ENCODE results near the gene TEX14.
"Not testable (repeated sequence)": the region's sequence is repeated elsewhere in the genome, so short reads cannot be mapped to it uniquely, and the experiment has no call there.

The TEX14 gene

GRCh38 chr17:58692239-58693055, 602 bp upstream of the TEX14 start, which contains the start of gene RAD51C:
Gene RAD51C (plus strand): TSS chr17:58692602. CDS start chr17:58692644, 42 bp downstream.
- peak; percentile 75 to 81 for DNase-seq (ENCODE audit: extremely low read depth in 1 of 2, low read depth in 1 of 2)

GRCh38 chr17:58690033-58690432, 1.8 kb downstream of the TEX14 start:
- not testable (repeated sequence) for DNase-seq (ENCODE audit: extremely low read depth in 1 of 2, low read depth in 1 of 2)

GRCh38 chr17:58688521-58688920, 3.3 kb downstream of the TEX14 start:
- no peak for DNase-seq (ENCODE audit: extremely low read depth in 1 of 2, low read depth in 1 of 2)

DNA sequence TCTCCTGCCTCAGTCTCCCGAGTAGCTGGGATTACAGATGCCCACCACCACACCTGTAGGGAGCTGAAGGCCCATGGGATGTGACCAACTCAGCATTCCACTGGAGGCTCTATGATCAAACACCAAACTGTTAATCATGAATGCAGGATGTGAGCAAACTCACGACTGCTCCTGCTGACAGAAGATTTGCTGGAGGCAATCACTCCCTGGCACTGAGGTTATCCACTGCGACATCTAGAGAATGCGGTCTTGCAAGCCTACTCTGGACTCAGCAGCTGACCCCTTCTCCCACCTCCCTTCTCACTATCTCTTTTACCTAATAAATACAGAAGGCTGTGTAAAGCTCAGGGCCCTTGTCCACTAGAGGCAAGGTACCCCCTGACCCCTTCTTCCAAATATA, 4.9 kb downstream of the TEX14 start:
- no peak for DNase-seq (ENCODE audit: extremely low read depth in 1 of 2, low read depth in 1 of 2)

DNA sequence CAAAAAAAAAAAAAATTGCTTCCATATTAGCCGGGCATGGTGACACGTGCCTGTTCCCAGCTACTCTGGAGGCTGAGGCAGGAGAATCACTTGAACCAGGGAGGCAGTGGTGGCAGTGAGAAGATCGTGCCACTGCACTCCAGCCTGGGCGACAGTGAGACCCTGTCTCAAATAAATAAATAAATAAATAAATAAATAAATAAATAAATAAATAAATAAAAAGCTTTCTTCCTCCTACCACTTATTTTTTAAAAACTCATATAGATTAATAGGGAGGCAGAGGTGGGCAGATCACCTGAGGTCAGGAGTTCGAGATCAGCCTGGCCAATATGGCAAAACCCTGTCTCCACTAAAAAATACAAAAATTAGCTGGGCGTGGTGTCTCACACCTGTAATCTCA, 7.4 kb downstream of the TEX14 start:
- DNase-seq (ENCODE audit: extremely low read depth in 1 of 2, low read depth in 1 of 2), result not testable (repeated sequence)

DNA sequence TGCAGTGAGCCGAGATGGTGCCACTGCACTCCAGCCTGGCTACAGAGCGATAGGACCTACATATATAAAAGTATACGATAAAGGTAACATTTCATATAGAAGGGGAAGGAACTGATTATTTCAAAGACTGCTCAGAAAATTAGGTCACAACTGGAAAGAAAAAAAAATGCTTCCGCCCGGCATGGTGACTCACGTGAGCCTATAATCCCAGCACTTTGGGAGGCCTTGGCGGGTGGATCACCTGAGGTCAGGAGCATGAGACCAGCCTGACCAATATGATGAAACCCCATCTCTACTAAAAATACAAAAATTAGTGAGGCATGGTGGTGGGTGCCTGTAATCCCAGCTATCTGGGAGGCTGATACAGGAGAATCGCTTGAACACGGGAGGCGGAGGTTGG, 7.8 kb downstream of the TEX14 start:
- DNase-seq (ENCODE audit: extremely low read depth in 1 of 2, low read depth in 1 of 2), result no peak

GRCh38 chr17:58680038-58680369, 11.8 kb downstream of the TEX14 start:
- DNase-seq (ENCODE audit: extremely low read depth in 1 of 2, low read depth in 1 of 2), result no peak

- no peak for DNase-seq (ENCODE audit: extremely low read depth in 1 of 2, low read depth in 1 of 2)
These were observed 12.4 kb downstream of the TEX14 start for GRCh38 chr17:58679263-58680037.

DNA sequence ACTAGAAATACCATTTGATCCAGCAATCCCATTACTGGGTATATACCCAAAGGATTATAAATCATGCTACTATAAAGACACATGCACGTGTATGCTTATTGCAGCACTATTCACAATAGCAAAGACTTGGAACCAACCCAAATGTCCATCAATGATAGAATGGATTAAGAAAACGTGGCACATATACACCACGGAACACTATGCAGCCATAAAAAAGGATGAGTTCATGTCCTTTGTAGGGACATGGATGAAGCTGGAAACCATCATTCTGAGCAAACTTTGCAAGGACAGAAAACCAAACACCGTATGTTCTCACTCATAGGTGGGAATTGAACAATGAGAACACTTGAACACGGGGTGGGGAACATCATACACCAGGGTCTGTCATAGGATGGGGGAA, 13.6 kb downstream of the TEX14 start:
- DNase-seq (ENCODE audit: extremely low read depth in 1 of 2, low read depth in 1 of 2), result not testable (repeated sequence)

GRCh38 chr17:58677194-58677880, 14.5 kb downstream of the TEX14 start:
- no peak for DNase-seq (ENCODE audit: extremely low read depth in 1 of 2, low read depth in 1 of 2)

- DNase-seq (ENCODE audit: extremely low read depth in 1 of 2, low read depth in 1 of 2), result no peak
These were observed 19.9 kb downstream of the TEX14 start for GRCh38 chr17:58671969-58672368.

DNA sequence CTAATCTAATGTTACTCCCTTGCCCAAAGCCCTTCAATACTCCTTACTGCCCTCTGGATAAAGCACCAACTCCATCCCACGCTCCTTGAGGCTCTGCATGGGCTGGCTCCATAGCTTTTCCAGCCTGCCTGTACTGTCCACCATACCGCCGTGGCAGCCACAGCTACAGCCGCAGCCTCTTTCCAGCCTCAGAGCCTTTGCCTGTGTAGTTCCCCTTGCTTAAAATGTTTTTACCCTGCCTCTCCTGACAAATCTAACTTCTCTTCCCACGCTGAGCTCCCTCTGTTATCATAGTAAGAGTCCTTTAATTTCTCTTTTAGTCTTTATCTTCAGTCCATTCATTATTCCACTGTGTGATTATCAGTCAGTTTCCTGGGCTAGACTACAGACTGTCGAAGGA, 22.0 kb downstream of the TEX14 start:
- no peak for DNase-seq (ENCODE audit: extremely low read depth in 1 of 2, low read depth in 1 of 2)

DNA sequence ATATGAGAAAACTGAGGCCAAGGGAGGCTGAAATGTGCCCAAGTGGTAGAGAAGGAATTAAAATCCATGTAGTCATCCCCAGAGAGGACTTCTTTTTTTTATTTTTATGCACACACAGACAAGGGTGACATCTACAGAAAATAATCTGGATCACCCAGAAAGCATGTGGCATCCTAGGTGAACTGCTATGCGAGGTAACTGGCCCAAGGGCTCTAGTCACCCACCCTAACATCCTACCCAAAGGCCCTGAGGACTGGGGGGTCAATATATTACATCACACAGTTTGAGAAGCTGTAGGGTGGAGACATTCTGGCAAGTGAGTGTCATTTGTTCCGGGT, 23.3 kb downstream of the TEX14 start:
- DNase-seq (ENCODE audit: extremely low read depth in 1 of 2, low read depth in 1 of 2), result no peak

- DNase-seq (ENCODE audit: extremely low read depth in 1 of 2, low read depth in 1 of 2), result no peak
These were observed 23.8 kb downstream of the TEX14 start for GRCh38 chr17:58667934-58668597.

DNA sequence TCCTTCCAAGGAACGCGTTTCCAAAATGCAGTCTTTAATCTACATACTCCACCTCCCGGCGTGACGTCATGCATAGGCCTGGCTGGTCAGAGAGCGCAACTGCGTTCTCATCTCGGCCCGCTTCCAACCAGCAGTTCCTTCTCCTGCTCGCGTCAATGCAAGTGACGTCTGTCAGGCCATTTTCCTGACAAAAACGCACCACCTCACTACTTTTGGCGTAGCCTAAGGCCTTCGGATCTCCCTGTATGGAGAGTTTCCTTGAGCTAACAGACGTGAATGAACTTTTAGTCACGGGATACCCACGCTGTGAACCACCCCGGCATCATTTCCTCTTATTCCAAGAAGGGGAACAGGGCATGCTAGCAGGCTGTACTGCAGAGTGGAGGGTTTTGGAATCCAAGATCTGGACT, 25.0 kb downstream of the TEX14 start:
- no peak for DNase-seq (ENCODE audit: extremely low read depth in 1 of 2, low read depth in 1 of 2)

DNA sequence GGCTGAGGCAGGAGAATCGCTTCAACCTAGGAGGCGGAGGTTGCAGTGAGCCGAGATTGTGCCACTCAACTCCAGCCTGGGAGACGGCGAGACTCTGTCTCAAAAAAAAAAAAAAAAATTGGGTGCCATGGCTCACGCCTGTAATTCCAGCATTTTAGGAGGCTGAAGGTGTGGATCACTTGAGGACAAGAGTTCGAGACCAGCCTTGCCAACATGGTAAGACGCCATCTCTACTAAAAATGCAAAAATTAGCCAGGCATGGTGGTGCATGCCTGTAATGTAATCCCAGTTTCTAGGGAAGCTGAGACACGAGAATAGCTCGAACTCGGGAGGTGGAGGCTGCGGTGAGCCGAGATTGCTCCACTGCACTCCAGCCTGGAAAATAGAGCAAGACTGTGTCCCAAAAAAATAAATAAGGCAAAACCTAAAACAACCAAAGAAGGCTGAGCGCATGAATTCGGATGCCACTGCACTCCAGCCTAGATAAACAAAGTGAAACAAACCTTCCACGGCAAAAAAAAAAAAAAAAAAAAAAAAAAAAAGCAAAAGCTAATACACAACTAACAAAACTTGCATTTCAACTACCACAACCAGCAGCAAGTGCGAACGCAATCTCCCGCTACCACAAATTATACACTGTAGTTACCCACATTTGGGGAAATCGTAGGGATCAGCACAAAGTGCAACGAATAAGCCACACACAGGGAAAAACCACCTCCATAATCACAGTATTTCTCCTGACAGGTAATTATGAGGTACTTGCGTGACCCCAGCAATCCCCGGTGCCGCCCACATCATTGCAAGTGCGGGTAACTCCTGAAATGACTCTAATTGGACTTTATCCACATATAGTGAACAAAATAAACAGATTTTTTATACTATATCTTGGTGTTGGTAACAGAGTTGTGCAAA, 25.6 kb downstream of the TEX14 start:
- no peak for DNase-seq (ENCODE audit: extremely low read depth in 1 of 2, low read depth in 1 of 2)

- no peak for DNase-seq (ENCODE audit: extremely low read depth in 1 of 2, low read depth in 1 of 2)
These were observed 27.5 kb downstream of the TEX14 start for GRCh38 chr17:58664302-58664701.

GRCh38 chr17:58661499-58661898, 30.3 kb downstream of the TEX14 start:
- no peak for DNase-seq (ENCODE audit: extremely low read depth in 1 of 2, low read depth in 1 of 2)

GRCh38 chr17:58660621-58661020, 31.2 kb downstream of the TEX14 start:
- DNase-seq (ENCODE audit: extremely low read depth in 1 of 2, low read depth in 1 of 2), result no peak

GRCh38 chr17:58659714-58660084, 32.1 kb downstream of the TEX14 start:
- DNase-seq (ENCODE audit: extremely low read depth in 1 of 2, low read depth in 1 of 2), result not testable (repeated sequence)

All from stimulated activated CD8-positive, alpha-beta memory T cell treated with anti-CD3 and anti-CD28 coated beads, Interleukin-7, amount 100 ng/mL, for 48 hours (primary cell).